ENCODE measurements around the gene ETV7.
"Not testable (repeated sequence)": the region's sequence is repeated elsewhere in the genome, so short reads cannot be mapped to it uniquely, and the experiment has no call there.

GRCh38 chr6:36363371-36363752 is 24.1 kb downstream of the ETV7 start:
- not testable (repeated sequence) for TF ChIP-seq POLR2AphosphoS5 (IDR thresholded peaks at IDR 0.05; ENCODE audit: low read depth, low read length); YEATS2 (CRISPR knock-in tag; IDR thresholded peaks at IDR 0.05; ENCODE audit: borderline replicate concordance); SNAPC4 (CRISPR knock-in tag; IDR thresholded peaks at IDR 0.05); PHF20 (CRISPR knock-in tag; IDR thresholded peaks at IDR 0.05); KLF15 (CRISPR knock-in tag; IDR thresholded peaks at IDR 0.05; ENCODE audit: borderline replicate concordance); XBP1 (CRISPR knock-in tag; IDR thresholded peaks at IDR 0.05); NR0B2 (CRISPR knock-in tag; IDR thresholded peaks at IDR 0.05); TBL1XR1 (IDR thresholded peaks at IDR 0.05; ENCODE audit: borderline replicate concordance, low read length, partially characterized antibody); FOXA1 (IDR thresholded peaks at IDR 0.05); FOXA1 (CRISPR knock-in tag; IDR thresholded peaks at IDR 0.05); SMAD1 (CRISPR knock-in tag; IDR thresholded peaks at IDR 0.05; ENCODE audit: borderline replicate concordance, low read depth); UBTF (CRISPR knock-in tag; IDR thresholded peaks at IDR 0.05); TAF1 (CRISPR knock-in tag; IDR thresholded peaks at IDR 0.05); ZNF331 (CRISPR knock-in tag; IDR thresholded peaks at IDR 0.05)
